SK-N-MC (cell line): ENCODE data around the gene ZNF710.

Source experiments
- EZH2 ChIP-seq: fragments of 200-600 bp; sonication (generic); IDR thresholded peaks from one replicate; pipeline ENCODE4 v1.6.1; 2017; ENCODE audit warnings: antibody characterized with exemption
- FOXP2 ChIP-seq: optimal IDR thresholded peaks from 2 replicates; pipeline ENCODE3; 2011; ENCODE audit warnings: mild to moderate bottlenecking, moderate library complexity; ENCODE audit not compliant: insufficient read depth; ENCODE audit errors: extremely low read length, control extremely low read depth
- POLR2AphosphoS5 ChIP-seq: IDR thresholded peaks from 2 replicates; pipeline ENCODE4 v1.6.1; 2012; ENCODE audit warnings: mild to moderate bottlenecking, low read depth, low read length, borderline replicate concordance

DNA sequence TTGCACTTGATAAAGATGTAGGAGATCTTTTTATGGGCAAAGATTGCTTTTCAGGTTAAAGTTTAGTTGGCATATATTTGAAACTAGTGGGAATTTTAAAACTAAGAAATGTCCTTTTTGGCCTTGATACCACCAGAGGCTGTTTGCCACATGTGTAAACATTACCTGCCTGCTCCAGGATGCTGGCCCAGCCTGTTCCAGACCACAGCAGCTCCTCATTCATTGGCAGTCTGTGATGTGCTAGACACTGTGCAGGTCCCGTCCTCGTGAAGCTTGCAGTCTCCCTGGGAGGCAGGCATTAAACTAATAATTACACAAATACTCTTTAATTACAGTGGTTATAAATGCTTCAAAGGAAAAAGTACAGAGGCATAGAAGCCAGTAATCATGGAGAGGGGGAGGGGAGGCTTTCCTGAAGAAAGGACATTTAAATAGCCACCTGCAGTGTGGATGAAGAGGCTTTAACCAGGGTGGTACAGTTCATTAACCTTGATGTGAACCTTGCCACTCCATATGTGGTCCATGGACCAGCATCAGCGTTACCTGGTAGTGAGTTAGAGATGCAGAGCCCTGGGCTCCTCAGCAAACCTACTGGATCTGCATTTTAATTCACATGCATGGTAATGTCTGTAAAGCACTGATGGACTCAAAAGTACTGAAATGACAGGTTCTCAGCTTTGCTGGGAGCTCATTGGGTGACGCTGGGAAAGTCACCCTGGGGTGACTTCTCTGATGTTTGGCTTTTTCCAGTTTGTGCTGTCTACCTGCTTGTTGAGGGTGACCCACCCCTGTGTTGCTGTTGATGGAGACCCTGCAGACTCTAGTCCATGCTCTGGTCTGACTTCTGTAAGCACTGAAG is 5.3 kb downstream of the ZNF710 start:
- TF ChIP-seq POLR2AphosphoS5: no peak
- no peak for TF ChIP-seq EZH2
- TF ChIP-seq FOXP2: no peak
